H9 (cell line): Measurements from ENCODE around the gene TRNP1. TPM values are rescaled to one million over a fixed set of nuclear protein-coding genes. Genes with fewer than 3 reads are reported as not detected.

Experiments
- DNase-seq: peaks from one replicate; pipeline ENCODE4 v3.0.0-alpha.2; 2017
- H2AFZ ChIP-seq: one replicate; pipeline ENCODE4 v1.6.1; 2013; ENCODE audit warnings: mild to moderate bottlenecking, low read length, control low read depth, moderate library complexity
- H2AK5ac ChIP-seq: 2 replicates; pipeline ENCODE4 v1.6.1; 2013; ENCODE audit warnings: low read length, control low read depth, mixed read lengths; ENCODE audit not compliant: insufficient read length
- H2BK120ac ChIP-seq: one replicate; pipeline ENCODE4 v1.6.1; 2013; ENCODE audit warnings: low read depth, mild to moderate bottlenecking, low read length, control low read depth, inconsistent platforms; ENCODE audit not compliant: poor library complexity, severe bottlenecking
- H2BK12ac ChIP-seq: 2 replicates; pipeline ENCODE4 v1.6.1; 2013; ENCODE audit warnings: low read length, control low read depth, mixed read lengths, low read depth; ENCODE audit not compliant: insufficient read length
- H2BK15ac ChIP-seq: 2 replicates; pipeline ENCODE4 v1.6.1; 2013; ENCODE audit warnings: low read depth, low read length, control low read depth
- H2BK20ac ChIP-seq: one replicate; pipeline ENCODE4 v1.6.1; 2013; ENCODE audit warnings: low read depth, mild to moderate bottlenecking, low read length, control low read depth, inconsistent platforms; ENCODE audit not compliant: poor library complexity, severe bottlenecking
- H2BK5ac ChIP-seq: 2 replicates; pipeline ENCODE4 v1.6.1; 2013; ENCODE audit warnings: low read length, control low read depth, mixed read lengths; ENCODE audit not compliant: insufficient read length
- H3K14ac ChIP-seq: 2 replicates; pipeline ENCODE4 v1.6.1; 2013; ENCODE audit warnings: low read length, control low read depth; ENCODE audit not compliant: insufficient read depth
- H3K18ac ChIP-seq: 2 replicates; pipeline ENCODE4 v1.6.1; 2013; ENCODE audit warnings: low read depth, mild to moderate bottlenecking, mixed read lengths, low read length, control low read depth; ENCODE audit not compliant: insufficient read length
- H3K23ac ChIP-seq: 2 replicates; pipeline ENCODE4 v1.6.1; 2013; ENCODE audit warnings: low read length, control low read depth, mixed read lengths, low read depth; ENCODE audit not compliant: insufficient read length
- H3K23me2 ChIP-seq: 2 replicates; pipeline ENCODE4 v1.6.1; 2013; ENCODE audit warnings: low read depth, mild to moderate bottlenecking, mixed read lengths, low read length, control low read depth; ENCODE audit not compliant: insufficient read length, poor library complexity, severe bottlenecking
- H3K27ac ChIP-seq: 2 replicates; pipeline ENCODE4 v1.5.1; 2013; ENCODE audit warnings: low read length, control low read depth, mixed read lengths, low read depth; ENCODE audit not compliant: insufficient read length
- H3K27me3 ChIP-seq: 2 replicates; pipeline ENCODE4 v1.6.1; 2013; ENCODE audit warnings: low read length, control low read depth, inconsistent platforms; ENCODE audit not compliant: insufficient read depth
- H3K4ac ChIP-seq: 2 replicates; pipeline ENCODE4 v1.6.1; 2013; ENCODE audit warnings: low read depth, mild to moderate bottlenecking, control low read depth, inconsistent platforms, low read length, moderate library complexity
- H3K4me1 ChIP-seq: 2 replicates; pipeline ENCODE4 v1.6.1; 2013; ENCODE audit warnings: low read length, control low read depth, inconsistent platforms; ENCODE audit not compliant: insufficient read depth
- H3K4me2 ChIP-seq: 2 replicates; pipeline ENCODE4 v1.6.1; 2013; ENCODE audit warnings: low read length, control low read depth, mixed read lengths; ENCODE audit not compliant: insufficient read length, insufficient read depth
- H3K56ac ChIP-seq: 2 replicates; pipeline ENCODE4 v1.6.1; 2013; ENCODE audit warnings: low read depth, mild to moderate bottlenecking, mixed read lengths, low read length, control low read depth; ENCODE audit not compliant: insufficient read length
- H3K79me1 ChIP-seq: 2 replicates; pipeline ENCODE4 v1.6.1; 2013; ENCODE audit warnings: low read depth, mild to moderate bottlenecking, moderate library complexity, low read length, control low read depth, inconsistent platforms; ENCODE audit not compliant: insufficient read depth, poor library complexity, severe bottlenecking
- H3K79me2 ChIP-seq: 2 replicates; pipeline ENCODE4 v1.6.1; 2013; ENCODE audit warnings: low read length, control low read depth, inconsistent platforms; ENCODE audit not compliant: insufficient read depth
- H3K9ac ChIP-seq: 2 replicates; pipeline ENCODE4 v1.6.1; 2013; ENCODE audit warnings: low read length, control low read depth, mixed read lengths; ENCODE audit not compliant: insufficient read length; ENCODE audit errors: extremely low read depth
- H3K9me3 ChIP-seq: one replicate; pipeline ENCODE4 v1.6.1; 2013; ENCODE audit warnings: low read depth, low read length, inconsistent platforms; ENCODE audit not compliant: control insufficient read depth
- H3T11ph ChIP-seq: one replicate; pipeline ENCODE4 v1.6.1; 2013; ENCODE audit warnings: mild to moderate bottlenecking, low read length, control low read depth, inconsistent platforms
- H4K20me1 ChIP-seq: one replicate; pipeline ENCODE4 v1.6.1; 2013; ENCODE audit not compliant: control insufficient read depth, insufficient read length, insufficient read depth
- H4K5ac ChIP-seq: 2 replicates; pipeline ENCODE4 v1.6.1; 2013; ENCODE audit warnings: low read depth, mild to moderate bottlenecking, mixed read lengths, low read length, control low read depth; ENCODE audit not compliant: insufficient read length
- H4K8ac ChIP-seq: replicated peaks from 2 replicates; pipeline ENCODE4 v1.6.1; 2013; ENCODE audit warnings: low read length, control low read depth, mixed read lengths, low read depth; ENCODE audit not compliant: insufficient read length
- H4K91ac ChIP-seq: 2 replicates; pipeline ENCODE4 v1.6.1; 2013; ENCODE audit warnings: low read depth, mild to moderate bottlenecking, moderate library complexity, mixed read lengths, low read length, control low read depth; ENCODE audit not compliant: insufficient read length
- H3K27ac Mint-ChIP-seq, 3 experiments: 2 replicates in 2 of 3; 3 replicates in 1 of 3; pipeline ENCODE4 v1.8.0; 2020 to 2021; ENCODE audit warnings: mixed read lengths in 3 of 3, mild to moderate bottlenecking in 1 of 3, moderate library complexity in 1 of 3
- H3K27me3 Mint-ChIP-seq: 2 replicates; pipeline ENCODE4 v1.8.0; 2021; ENCODE audit warnings: low read depth, mild to moderate bottlenecking, moderate library complexity, mixed read lengths
- H3K36me3 Mint-ChIP-seq, 3 experiments: 2 replicates in 2 of 3; 3 replicates in 1 of 3; pipeline ENCODE4 v1.8.0; 2020 to 2021; ENCODE audit warnings: low read depth in 3 of 3, mixed read lengths in 3 of 3; ENCODE audit not compliant: insufficient read depth in 1 of 3
- H3K4me1 Mint-ChIP-seq, 2 experiments: 2 replicates each; pipeline ENCODE4 v1.8.0; 2020; ENCODE audit warnings: mixed read lengths in 2 of 2
- H3K4me3 Mint-ChIP-seq, 2 experiments: 2 replicates in 1 of 2; 3 replicates in 1 of 2; pipeline ENCODE4 v1.8.0; 2020 to 2021; ENCODE audit warnings: mild to moderate bottlenecking in 2 of 2, mixed read lengths in 2 of 2, moderate library complexity in 1 of 2
- H3K9me3 Mint-ChIP-seq, 2 experiments: 2 replicates in 1 of 2; 3 replicates in 1 of 2; pipeline ENCODE4 v1.8.0; 2020; ENCODE audit warnings: mild to moderate bottlenecking in 2 of 2, mixed read lengths in 2 of 2, moderate library complexity in 1 of 2
- WGBS: extraction: QIAGEN DNeasy Blood & Tissue Kit; methylation state at CpG from one replicate; pipeline ENCODE4 v1.1.7; 2013; ENCODE audit warnings: missing lambda C conversion rate, low lambda C conversion rate, mixed read lengths; ENCODE audit not compliant: insufficient read length; ENCODE audit errors: extremely low coverage; 5-methylcytosine and 5-hydroxymethylcytosine counted together
- total RNA-seq: library from RNA; stranded (reverse); gene quantifications from 2 replicates; pipeline ENCODE4 v1.2.1, GENCODE V29; 2021
- TF ChIP-seq, protein P1 (sequence below): fragments of 200-600 bp; sonication (generic); conservative IDR thresholded peaks from 3 replicates; pipeline ENCODE4 v1.8.0; 2021; ENCODE audit warnings: antibody characterized with exemption, mild to moderate bottlenecking

The TRNP1 gene
- total RNA-seq, 1 experiment from 2014 or later = 39.0 TPM

DNA sequence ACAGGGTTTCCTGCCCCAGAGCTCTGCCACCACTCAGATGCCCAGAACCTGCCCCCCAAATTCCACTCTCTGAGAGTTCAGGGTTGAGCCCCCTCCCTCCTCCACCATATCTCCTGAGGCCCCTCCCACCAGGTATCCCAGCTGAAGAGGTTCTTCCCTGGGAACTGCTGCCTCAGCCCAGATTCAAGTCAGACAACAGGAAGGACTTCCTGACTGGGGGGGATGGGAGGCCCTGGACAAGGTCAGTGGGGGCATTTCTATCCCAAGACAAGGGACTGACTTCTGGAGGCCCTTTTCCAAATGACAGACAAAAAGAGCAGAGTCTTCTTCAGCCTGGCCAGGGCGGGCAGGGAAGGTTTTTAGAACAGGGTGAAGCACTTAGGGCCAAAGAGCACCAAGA lies 43.2 kb downstream of the TRNP1 start:
- Histone ChIP-seq H2BK5ac (no peak overlapping the region), H3K4me1 (no peaks in the 10 kb centered on the region), H3K18ac (no peak overlapping the region), H2BK120ac (no peak overlapping the region), H4K91ac (no peak overlapping the region), H3K27me3 (no peaks in the 10 kb centered on the region), H3K4ac (no peak overlapping the region), H3K27ac (no peak overlapping the region), H3K79me1 (no peaks in the 10 kb centered on the region), H3K9me3 (no peaks in the 10 kb centered on the region), H3K14ac (no peak overlapping the region), H3K23ac (no peak overlapping the region), H4K20me1 (no peaks in the 10 kb centered on the region), H2BK15ac (no peak overlapping the region), H3K56ac (no peak overlapping the region), H4K5ac (no peak overlapping the region), H3K4me2 (no peak overlapping the region), H3K9ac (no peak overlapping the region), H4K8ac (no peak overlapping the region), H3K79me2 (no peaks in the 10 kb centered on the region), H2AFZ (no peak overlapping the region), H3T11ph (no peak overlapping the region), H3K23me2 (no peaks in the 10 kb centered on the region), H2BK12ac (no peak overlapping the region), H2BK20ac (no peak overlapping the region), H2AK5ac (no peak overlapping the region)
- H3K4me1 Mint-ChIP-seq = peaks cover 43 to 49% of the 10 kb centered on the region in 2 experiments
- no peaks in the 10 kb centered on the region for H3K36me3 Mint-ChIP-seq
- TF ChIP-seq, protein P1, sequence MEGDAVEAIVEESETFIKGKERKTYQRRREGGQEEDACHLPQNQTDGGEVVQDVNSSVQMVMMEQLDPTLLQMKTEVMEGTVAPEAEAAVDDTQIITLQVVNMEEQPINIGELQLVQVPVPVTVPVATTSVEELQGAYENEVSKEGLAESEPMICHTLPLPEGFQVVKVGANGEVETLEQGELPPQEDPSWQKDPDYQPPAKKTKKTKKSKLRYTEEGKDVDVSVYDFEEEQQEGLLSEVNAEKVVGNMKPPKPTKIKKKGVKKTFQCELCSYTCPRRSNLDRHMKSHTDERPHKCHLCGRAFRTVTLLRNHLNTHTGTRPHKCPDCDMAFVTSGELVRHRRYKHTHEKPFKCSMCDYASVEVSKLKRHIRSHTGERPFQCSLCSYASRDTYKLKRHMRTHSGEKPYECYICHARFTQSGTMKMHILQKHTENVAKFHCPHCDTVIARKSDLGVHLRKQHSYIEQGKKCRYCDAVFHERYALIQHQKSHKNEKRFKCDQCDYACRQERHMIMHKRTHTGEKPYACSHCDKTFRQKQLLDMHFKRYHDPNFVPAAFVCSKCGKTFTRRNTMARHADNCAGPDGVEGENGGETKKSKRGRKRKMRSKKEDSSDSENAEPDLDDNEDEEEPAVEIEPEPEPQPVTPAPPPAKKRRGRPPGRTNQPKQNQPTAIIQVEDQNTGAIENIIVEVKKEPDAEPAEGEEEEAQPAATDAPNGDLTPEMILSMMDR = no peak
- no peak for DNase-seq
- no peaks in the 10 kb centered on the region; the same call in 1 of the 2 replicates for H3K27me3 Mint-ChIP-seq
- H3K9me3 Mint-ChIP-seq = no peaks in the 10 kb centered on the region; a peak in 1 of 5 replicates
- H3K27ac Mint-ChIP-seq = peak overlapping the region in 1 of 3 experiments; percentile 70; a peak in 1 of 7 replicates
- no CpG with 5 or more reads among the region's 1 CpG for WGBS
- no peak overlapping the region for H3K4me3 Mint-ChIP-seq
